HG03135 (cell line): Measurements from ENCODE around the gene PTCHD4.
"Not testable (repeated sequence)": the region's sequence is repeated elsewhere in the genome, so short reads cannot be mapped to it uniquely, and the experiment has no call there.

ENCODE experiments used
- ATAC-seq: cut with Tn5 transposase; IDR thresholded peaks from one replicate; pipeline ENCODE4 v1.9.1; 2021; ENCODE audit warnings: mild to moderate bottlenecking, moderate library complexity; ENCODE audit not compliant: unreplicated experiment

The PTCHD4 gene

DNA sequence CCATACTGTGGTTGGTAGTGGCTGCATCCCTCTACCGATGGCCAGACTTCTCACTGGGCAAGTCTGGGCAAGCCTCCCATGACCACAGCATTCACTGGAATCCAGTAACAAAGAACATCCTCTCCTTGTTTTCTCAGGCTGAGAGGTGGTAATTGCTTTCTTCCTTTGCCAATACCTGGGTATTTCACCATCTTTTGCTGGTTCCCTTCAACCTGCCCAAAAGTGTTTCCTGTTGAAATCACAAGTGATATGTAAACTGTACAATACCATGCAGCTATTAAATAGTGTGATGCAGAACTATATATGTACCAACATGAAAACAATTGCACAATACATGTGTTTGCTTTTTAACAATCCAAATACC lies at the start of gene PTCHD4:
Gene PTCHD4 (minus strand): TSS at position 55 of the 364 bp plus-strand sequence. CDS start 42,240 bp downstream, outside the sequence.
- ATAC-seq: no peak

DNA sequence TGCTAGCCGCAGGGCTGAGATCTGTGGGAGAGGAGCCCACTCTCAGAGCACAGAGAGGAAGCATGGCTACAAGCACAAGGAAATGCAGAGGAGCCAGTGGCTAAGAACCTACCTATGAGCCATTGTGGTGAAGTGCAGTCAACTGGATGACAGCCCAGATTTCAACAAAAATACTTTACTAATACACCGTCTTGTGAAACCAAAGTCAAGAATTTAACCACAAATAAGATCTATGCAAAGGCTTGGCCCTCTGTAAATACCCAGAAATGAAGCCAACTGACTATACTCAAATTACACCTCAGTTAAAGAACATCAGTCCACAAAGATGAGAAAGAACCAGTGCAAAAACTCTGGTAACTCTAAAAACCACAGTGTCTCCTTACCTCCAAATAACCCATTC lies 40.1 kb upstream of the PTCHD4 start:
- ATAC-seq: no peak

DNA sequence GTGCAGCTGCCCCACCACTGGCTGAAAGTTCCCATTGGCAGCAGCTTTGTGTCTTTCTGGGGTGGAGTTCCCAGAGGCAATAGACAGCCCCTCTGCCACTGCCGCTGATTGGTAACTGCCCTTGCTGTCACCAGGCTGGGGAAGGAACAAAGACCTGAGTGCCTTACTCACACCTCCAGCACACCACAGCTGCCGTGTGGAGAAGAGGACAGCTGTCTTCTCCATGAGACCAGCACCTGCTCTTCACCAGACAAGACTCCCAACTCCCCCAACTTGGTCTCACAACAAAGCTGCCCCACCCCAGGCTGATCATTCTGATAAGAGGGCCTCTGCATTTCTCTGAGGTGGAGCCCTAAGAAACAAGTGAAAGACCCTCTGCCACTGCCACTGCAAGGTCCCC lies 39.7 kb upstream of the PTCHD4 start:
- ATAC-seq: no peak

DNA sequence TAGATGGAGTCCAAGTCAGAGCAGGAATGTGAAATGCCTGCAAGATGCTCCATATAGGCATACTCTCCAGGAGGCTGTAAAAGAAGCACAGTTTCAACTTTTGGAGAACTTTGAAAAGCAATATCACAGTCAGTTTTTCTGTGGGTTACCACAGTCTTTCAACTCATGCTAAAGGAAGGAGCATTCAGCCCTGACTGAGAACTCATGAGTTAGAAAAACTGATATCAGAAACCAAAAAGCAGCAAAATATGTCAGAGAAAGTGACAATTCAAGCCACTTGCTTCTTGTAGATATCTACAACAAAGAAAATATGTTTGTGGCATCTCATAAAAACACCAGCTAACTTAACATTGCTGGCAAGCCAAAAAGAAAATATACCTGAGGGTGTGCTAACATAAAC lies 36.1 kb upstream of the PTCHD4 start:
- no peak for ATAC-seq

DNA sequence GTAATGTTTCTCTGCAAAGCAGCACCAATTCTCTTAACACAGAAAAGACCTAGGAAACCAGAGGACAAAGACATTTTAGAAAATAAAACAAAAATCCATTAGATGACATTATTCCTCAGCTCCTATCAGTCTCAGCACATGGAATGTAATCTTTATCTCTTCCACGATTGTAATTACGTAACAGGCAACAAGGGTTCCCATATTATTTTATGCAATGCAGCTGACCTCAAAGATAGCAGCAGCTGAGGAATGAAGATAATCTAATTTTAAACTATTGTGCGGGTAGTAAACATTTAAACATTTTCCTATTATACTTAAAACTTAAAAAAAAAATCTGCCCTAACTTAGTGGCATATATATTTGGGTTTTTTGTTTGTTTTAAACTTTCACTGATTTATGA lies 33.0 kb upstream of the PTCHD4 start:
- no peak for ATAC-seq

DNA sequence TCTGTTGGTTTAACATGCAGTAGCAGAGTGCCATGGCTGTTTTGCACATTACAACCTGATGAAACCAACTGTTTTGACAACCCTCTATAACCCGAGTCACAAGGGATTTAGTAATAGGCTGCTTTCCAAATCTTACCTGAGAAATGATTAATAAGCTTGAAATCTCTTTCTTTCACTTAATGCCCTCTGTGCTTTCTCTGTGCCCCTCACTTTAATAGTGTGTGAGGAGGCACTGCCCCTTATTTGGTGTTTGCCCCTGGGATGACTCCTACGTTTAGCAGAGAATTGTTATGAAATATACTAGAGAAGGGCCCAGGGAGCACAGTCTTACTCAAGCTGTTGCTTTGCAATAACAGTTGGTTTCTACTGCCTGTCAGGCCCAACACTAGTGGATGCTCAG lies 31.0 kb upstream of the PTCHD4 start:
- ATAC-seq: no peak

DNA sequence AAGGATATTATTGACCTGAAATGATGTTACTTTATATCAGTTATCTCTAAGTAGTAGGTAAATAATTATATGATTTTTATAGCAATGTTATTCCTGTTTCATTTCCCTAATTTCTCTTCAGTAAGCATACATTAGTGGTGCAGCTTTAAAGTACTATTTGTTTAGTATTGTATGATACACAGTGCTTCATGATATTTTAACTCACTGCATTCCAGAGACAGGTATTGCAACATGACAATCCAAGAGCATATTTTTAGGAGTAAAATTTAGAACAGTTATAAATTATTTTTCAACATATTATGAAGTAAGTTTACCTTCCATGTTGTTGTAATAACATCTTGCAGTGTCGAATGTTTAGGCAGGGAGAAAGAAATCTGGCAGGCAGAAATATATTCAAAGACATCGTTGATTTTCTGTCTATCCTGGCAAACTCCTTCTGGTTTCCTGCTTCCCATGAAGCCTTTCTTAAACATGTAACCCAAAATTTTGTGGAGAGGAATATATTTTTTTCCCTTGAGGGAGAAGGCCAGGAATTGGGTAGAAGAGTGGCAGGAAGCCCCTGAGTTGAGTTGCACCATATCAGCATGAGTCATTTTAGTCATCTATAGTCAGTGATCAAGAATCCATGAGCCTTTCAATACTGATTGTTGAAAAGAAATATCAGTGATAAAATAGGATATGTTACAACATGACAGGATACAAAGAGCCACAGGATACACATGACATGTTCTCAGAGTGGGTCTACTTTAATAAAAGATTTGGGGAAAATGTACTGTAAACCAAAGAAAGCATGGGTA lies 29.0 kb upstream of the PTCHD4 start:
- no peak for ATAC-seq

DNA sequence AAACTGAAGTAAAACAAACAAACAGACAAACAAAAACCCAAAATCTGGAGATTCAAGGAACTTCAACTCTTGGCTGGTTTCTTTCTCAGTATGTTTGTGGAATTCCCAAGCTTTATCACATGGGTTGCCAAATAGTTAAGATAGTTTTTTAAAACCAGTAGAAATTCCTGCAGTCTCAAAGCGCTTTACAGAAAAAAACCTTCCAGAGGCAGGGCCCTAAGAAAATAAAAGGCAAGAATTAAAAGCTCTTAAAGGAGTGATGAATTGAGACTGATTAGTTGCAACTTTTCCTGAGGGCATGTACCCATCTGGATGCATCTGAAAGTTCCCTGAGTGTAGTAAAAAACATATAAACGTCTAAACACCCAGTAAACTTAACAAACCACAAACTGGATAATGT lies 25.9 kb upstream of the PTCHD4 start:
- no peak for ATAC-seq

DNA sequence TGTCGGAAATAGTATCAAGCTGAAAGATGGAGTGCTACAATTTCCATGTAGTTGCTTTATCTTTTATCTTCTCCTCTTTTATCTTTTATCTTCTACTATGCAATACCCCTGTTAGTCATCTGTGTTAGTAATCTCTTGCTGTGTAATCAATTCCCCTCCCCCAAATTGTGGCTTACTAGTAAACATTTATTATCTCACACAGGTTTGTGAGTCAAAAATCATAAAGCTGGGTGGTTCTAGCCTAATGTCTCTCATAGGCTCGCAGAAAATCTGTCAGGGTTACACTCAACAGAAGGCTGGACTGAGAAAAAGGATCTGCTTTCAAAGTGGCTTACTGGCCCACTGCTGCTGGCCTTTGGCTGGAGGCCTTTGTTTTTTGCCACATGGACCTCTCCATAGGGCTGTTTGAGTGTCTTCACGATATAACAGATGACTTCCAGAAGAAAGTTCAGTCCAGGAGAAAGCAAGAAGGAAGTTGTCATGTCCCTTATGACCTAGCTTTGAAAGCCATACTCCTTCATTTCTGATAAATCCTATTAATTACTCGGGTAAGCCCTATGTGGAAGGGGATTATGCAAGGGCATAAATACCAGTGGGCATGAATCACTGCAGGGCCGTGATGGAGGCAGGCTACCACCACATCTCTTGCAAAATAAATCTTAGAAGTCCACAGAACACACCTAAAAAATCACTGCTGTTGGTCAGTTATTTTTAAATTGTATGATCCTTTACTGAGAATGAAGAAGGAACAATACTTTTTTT lies 24.5 kb upstream of the PTCHD4 start:
- no peak for ATAC-seq

DNA sequence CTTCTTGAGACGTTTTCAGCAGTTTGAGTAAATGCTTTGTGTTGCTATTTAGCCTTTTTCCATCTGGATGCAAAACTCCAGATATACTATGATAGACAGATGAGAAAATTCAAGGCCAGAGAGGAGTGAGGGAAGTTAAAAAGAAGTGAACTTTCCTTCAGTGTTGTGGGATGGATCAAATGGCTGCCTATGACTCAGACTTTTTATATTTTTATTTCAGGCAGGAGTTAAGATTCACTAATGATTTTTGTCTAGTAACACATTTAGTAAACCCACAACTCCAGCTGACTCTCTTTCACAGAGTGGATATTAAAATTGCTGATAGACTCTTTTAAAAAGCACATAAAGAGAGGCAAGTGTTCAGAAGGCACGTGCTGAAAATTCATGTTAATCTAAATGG lies 23.2 kb upstream of the PTCHD4 start:
- ATAC-seq: no peak

DNA sequence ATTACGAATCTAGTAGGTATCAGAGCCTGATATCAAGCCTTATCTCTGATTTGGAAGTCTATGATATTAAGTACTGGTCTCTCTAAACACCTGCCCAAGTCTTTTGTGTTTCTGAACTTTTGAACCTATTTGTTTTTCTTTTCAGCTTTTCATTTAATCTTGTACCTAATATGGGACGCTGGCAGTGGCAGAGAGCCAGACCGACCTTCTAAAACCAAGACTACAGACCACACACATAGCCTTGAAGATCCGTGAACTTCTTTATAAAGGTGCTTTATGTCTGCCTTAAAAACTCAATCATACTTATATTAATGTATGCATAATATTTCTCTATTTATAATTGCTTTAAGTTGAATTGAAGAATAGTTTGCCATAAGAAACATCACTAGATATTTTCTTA lies 12.6 kb upstream of the PTCHD4 start:
- no peak for ATAC-seq

DNA sequence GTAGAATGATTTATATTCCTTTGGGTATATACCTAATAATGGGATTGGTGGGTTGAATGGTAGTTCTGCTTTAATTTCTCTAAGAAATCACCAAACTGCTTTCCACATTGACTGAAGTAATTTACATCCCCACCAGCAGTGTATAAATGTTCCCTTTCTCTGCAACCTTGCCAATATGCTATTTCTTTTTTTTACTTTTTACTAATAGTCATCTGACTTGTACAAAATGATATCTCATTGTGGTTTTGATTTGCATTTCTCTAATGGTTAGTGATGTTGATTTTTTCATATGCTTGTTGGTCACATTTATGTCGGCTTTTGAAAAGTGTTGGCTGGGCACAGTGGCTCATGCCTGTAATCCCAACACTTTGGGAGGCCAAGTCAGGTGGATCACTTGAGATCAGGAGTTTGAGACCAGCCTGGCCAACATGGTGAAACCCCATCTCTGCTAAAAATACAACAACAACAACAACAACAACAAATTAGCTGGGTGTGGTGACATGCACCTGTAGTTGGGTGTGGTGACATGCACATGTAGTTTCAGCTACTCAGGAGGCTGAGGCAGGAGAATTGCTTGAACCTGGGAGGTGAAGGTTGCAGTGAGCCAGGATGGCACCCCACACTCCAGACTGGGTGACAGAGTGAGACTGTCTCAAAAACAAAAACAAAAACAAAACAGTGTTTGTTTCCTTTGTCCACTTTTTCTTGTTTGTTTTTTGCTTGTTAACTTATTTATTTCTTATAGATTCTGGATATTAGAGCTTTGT lies 11.2 kb upstream of the PTCHD4 start:
- not testable (repeated sequence) for ATAC-seq

DNA sequence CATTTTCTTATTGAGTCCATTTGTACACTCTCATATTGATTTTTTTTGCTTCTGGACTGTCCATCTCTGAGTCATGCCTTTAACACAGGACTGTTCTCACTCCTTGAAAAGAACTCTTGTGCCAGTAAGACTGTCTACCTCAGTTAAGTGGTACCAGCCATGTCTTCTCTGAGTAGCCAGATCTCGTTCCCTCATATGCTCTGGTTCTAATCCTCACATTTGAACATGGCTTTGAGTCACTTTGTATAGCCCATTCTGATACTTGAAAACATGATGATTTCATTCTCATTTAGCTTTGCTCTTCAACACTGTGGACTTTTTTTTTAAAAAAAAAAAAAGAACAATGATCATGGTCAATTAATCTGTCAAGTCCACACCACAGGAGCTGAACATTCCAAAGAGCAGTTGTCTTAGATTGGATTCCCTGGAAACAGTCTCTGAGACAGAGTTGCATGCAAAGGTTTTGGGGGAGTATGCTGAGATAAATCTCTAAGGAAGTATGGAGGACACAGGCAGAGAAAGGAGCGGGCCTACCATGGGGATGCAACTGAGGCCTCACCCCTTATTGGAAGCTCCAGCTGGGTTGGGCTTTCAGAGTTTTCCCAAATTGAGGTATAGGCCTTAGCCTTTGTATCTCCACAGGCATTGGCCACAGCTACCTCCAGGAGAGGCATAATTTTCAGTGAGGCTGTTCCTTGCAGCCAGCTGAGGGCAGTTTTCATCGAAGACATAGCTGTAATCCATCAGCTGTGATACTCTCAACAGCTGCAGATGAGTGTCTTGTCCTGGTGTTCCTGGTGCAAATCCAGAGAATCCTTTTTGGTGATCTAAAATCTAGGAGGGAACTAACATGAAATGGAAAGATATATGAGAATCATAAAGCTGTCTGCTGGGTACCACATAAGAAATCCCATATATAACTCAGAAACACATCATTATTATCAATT lies 6.0 kb upstream of the PTCHD4 start:
- no peak for ATAC-seq

DNA sequence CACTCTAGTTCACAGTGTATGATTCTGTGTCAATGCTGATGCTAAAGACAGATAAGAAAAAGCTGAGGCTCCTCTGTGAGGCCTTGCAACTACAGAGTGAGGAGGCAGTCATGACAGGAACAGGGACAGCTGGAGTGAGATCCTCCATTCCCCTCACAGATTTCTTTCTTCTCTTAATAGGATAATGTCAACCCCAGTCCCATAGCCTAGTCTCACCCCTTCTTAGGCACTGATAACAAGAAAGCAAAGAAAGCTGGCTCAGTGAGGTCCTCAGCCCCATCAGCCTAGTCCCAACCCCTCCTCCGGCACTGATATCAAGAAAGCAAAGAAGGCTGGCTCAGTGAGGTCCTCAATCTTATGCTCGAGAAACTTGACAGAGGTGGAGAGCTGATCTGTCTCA lies 2.1 kb upstream of the PTCHD4 start:
- ATAC-seq: no peak

DNA sequence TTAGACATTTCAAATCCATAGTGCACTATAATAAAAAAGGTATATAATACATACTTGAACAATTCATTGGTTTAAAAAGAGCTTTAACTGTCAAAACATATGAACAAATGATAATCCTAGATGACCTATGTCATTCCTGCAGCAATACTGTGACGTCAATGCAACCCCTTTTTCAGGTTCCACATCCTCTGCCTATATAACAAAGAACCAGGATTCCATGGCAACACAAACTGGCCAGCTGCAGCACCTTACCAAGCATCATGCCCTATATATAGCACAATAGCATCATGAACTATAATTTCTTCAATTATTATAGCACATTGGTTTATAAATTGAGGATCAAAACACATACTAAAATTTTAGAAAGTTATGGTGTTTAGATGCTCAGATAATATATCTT lies 578 bp upstream of the PTCHD4 start:
- ATAC-seq: no peak

DNA sequence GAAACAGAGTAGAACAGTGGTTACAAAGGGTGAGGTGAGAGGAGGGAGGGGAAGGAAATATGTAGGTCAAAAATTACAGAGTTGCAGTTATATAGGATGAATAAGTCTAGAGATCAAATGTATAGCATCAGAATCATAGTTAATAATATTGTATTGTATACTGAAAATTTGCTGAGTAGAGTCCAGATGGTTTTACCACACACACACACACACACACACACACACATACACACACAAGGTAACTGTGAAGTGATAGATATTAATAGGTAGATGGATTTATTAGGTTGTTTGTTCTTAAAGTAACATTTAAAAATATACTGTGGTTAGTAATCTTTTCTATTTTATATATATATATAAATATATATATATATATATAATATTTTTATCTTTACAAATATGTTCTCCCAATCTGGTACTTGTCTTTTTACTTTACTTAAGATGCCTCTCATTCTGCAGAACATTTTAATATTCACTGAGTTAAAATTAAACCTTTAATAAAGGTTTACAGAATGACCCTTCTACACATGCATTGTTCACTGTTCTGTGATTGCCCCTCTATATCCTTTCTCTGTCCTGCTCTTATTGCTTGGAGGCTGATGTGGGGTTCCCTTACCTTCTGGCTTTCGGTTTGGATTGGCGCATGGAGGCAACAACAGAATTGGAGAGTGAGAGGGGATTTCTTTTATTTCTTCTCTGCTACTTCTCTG lies 408 bp downstream of the PTCHD4 start:
- no peak for ATAC-seq

DNA sequence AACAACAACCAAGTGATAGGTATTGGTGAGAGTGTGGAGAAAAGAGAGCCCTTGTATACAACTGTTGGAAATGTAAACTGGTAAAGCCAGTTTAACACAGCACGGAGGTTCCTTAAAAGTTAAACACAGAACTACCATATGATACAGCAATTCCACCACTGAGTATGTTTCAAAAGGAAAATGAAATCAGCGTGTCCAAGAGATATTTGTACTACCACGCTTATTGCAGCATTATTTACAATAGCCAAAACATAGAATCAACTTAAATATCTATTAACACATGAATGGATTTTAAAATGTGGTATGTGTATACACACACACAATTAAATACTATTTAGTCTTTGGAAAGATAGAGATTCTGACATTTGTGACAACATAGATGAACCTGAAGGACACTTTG lies 1.1 kb downstream of the PTCHD4 start:
- ATAC-seq: no peak

DNA sequence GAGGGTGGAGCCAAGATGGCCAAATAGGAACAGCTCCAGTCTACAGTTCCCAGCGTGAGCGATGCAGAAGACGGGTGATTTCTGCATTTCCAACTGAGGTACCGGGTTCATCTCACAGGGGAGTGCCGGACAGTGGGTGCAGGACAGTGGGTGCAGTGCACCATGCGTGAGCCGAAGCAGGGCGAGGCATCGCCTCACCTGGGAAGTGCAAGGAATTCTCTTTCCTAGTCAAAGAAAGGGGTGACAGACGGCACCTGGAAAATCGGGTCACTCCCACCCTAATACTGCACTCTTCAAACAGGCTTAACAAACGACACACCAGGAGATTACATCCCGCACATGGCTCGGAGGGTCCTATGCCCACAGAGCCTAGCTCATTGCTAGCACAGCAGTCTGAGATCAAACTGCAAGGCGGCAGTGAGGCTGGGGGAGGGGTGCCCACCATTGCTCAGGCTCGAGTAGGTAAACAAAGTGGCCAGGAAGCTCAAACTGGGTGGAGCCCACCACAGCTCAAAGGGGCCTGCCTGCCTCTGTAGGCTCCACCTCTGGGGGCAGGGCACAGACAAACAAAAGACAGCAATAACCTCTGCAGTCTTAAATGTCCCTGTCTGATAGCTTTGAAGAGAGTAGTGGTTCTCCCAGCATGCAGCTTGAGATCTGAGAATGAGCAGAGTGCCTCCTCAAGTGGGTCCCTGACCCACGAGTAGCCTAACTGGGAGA lies 8.4 kb downstream of the PTCHD4 start:
- not testable (repeated sequence) for ATAC-seq

DNA sequence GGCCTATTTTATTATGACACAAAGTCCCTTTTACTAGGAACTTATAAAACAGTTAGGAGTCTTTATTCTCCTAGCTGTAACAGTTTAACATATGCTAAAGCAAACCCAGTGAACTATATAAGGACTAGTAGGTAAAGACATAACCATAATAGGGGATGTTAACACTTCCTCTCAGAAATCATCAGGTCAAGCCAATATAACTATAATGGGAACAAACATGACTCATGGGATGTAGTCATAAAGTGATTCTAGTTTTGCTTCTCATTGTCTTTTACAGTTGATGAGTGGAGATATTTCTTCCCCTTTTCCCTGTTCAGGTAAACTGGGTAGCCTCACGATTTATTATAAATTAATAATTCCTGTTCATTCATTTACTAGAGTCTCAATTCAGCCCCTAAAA lies 9.7 kb downstream of the PTCHD4 start:
- ATAC-seq: no peak

DNA sequence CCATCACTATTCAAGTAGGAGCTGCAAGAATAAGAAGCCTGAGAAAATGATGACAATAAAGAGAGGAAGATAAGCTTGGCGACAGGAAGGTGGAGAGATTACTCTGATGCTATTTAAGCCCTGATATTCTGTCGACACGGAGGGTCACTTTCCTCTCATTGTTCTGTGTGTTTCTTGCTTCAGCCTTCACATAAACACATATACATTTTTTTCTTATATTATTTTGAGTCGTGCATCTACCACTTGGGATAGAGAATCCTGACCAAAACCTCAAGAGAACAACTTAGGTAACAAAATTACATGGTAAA lies 10.5 kb downstream of the PTCHD4 start:
- no peak for ATAC-seq
